Type B pancreatic cell (in vitro differentiated cells): ENCODE measurements around the gene MTCH2. TPM values are rescaled to one million over a fixed set of nuclear protein-coding genes. Genes with fewer than 3 reads are reported as not detected.

Experiments
- DNase-seq: peaks from one replicate; pipeline ENCODE4 v3.0.0; 2021; ENCODE audit warnings: mixed read lengths; ENCODE audit not compliant: unreplicated experiment; ENCODE audit errors: extremely low spot score
- H3K27ac Mint-ChIP-seq: 2 replicates; pipeline ENCODE4 v1.8.0; 2021; ENCODE audit warnings: mild to moderate bottlenecking, mixed read lengths
- H3K27me3 Mint-ChIP-seq: 2 replicates; pipeline ENCODE4 v1.8.0; 2021; ENCODE audit warnings: mixed read lengths
- H3K36me3 Mint-ChIP-seq: 2 replicates; pipeline ENCODE4 v1.8.0; 2021; ENCODE audit warnings: mixed read lengths
- H3K4me1 Mint-ChIP-seq: one replicate; pipeline ENCODE4 v1.8.0; 2021; ENCODE audit warnings: mixed read lengths; ENCODE audit not compliant: unreplicated experiment
- H3K4me3 Mint-ChIP-seq: 2 replicates; pipeline ENCODE4 v1.8.0; 2021; ENCODE audit warnings: mild to moderate bottlenecking, mixed read lengths
- H3K9me3 Mint-ChIP-seq: 2 replicates; pipeline ENCODE4 v1.8.0; 2021; ENCODE audit warnings: mixed read lengths
- total RNA-seq: library from RNA; stranded (reverse); gene quantifications from 2 replicates; pipeline ENCODE4 v1.2.1, GENCODE V29; 2021; ENCODE audit warnings: low replicate concordance
- TF ChIP-seq, protein P1 (sequence below): fragments of 200-600 bp; sonication (generic); conservative IDR thresholded peaks from 2 replicates; pipeline ENCODE4 v1.5.0; 2021; ENCODE audit warnings: antibody characterized with exemption, mild to moderate bottlenecking

MTCH2 gene
- total RNA-seq, 1 donor from 2014 or later = 96.1 TPM

DNA sequence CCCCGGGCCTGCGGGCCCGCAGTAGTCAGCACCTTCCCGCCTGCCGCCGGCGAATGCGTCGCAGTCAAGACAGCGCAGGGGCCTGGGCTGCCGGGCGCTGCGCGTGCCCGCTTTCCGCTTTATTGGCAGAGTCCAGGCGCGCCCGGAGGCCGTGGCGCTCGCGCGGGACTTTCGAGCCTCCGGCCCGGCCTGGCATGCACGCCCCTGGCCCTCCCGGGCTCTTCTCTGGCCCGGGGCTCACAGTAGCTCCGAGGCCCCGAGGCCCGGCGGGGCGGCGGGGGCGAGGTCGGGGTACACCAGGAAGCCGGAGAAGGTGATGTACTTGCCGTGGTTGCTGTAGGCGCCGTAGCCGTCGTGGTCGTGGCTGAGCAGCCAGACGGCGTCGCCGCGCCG lies 52.8 kb downstream of the MTCH2 start:
- H3K4me1 Mint-ChIP-seq = peaks cover 12% of the 10 kb centered on the region
- no peak for DNase-seq
- peaks cover under 1% of the 10 kb centered on the region for H3K36me3 Mint-ChIP-seq
- no peaks in the 10 kb centered on the region for H3K9me3 Mint-ChIP-seq
- H3K4me3 Mint-ChIP-seq = no peak overlapping the region
- H3K27ac Mint-ChIP-seq = no peak overlapping the region
- TF ChIP-seq, protein P1, sequence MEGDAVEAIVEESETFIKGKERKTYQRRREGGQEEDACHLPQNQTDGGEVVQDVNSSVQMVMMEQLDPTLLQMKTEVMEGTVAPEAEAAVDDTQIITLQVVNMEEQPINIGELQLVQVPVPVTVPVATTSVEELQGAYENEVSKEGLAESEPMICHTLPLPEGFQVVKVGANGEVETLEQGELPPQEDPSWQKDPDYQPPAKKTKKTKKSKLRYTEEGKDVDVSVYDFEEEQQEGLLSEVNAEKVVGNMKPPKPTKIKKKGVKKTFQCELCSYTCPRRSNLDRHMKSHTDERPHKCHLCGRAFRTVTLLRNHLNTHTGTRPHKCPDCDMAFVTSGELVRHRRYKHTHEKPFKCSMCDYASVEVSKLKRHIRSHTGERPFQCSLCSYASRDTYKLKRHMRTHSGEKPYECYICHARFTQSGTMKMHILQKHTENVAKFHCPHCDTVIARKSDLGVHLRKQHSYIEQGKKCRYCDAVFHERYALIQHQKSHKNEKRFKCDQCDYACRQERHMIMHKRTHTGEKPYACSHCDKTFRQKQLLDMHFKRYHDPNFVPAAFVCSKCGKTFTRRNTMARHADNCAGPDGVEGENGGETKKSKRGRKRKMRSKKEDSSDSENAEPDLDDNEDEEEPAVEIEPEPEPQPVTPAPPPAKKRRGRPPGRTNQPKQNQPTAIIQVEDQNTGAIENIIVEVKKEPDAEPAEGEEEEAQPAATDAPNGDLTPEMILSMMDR = no peak
- peaks cover 25% of the 10 kb centered on the region for H3K27me3 Mint-ChIP-seq

DNA sequence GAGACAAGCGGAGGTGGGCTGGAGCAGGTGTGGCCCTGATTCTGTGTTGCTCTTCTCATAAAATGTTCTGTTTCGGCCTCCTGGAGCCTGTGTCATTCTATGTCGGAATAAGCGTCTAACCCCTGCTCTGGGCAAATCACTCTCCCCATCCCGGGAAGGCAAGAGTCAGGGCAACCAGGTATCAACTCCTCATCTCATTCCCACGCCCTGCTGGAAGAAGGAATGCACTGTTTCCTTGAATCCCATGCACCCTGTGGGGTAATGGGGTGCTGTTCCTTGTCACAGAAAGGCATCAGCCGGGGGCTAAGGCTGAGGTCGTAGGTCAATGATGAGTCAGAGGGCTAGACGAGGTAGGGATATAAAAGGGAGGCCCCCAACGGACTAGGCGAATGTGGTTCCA lies 53.2 kb downstream of the MTCH2 start:
- Mint-ChIP-seq H3K4me3 (no peak overlapping the region), H3K9me3 (no peaks in the 10 kb centered on the region), H3K27ac (no peak overlapping the region), H3K27me3 (peaks cover 22% of the 10 kb centered on the region), H3K36me3 (peaks cover 5% of the 10 kb centered on the region), H3K4me1 (peaks cover 9% of the 10 kb centered on the region)
- TF ChIP-seq, protein P1 = no peak
- DNase-seq = no peak

DNA sequence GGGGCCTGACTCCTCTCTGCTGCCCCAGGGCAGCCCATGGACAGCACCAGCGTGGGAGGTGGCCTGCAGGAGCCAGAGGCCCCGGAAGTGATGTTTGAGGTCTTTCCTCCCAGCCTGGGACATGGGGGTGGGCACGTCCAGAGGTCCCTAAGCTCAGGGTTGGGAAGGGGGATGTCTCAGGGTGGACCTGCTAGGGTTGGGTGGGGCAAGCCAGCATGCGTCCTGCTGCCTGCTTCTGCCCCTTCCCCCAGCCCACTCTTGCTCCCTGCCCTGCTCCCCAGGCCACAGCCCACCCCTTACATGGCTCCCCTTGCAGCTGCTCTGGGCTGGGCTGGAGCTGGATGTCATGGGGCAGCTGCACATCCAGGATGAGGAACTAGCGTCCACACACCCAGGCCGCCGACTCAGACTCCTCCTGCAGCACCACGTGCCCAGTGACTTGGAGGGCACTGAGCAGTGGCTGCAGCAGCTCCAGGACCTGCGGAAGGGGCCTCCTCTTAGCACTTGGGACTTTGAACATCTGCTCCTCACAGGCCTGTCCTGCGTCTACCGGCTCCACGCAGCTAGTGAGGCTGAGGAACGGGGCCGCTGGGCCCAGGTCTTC lies 54.5 kb downstream of the MTCH2 start:
- TF ChIP-seq, protein P1 = no peak
- Mint-ChIP-seq H3K9me3 (no peaks in the 10 kb centered on the region), H3K4me1 (peaks cover 9% of the 10 kb centered on the region), H3K27me3 (peaks cover 11% of the 10 kb centered on the region), H3K27ac (no peak overlapping the region), H3K4me3 (no peak overlapping the region), H3K36me3 (peaks cover 14% of the 10 kb centered on the region)
- no peak for DNase-seq

DNA sequence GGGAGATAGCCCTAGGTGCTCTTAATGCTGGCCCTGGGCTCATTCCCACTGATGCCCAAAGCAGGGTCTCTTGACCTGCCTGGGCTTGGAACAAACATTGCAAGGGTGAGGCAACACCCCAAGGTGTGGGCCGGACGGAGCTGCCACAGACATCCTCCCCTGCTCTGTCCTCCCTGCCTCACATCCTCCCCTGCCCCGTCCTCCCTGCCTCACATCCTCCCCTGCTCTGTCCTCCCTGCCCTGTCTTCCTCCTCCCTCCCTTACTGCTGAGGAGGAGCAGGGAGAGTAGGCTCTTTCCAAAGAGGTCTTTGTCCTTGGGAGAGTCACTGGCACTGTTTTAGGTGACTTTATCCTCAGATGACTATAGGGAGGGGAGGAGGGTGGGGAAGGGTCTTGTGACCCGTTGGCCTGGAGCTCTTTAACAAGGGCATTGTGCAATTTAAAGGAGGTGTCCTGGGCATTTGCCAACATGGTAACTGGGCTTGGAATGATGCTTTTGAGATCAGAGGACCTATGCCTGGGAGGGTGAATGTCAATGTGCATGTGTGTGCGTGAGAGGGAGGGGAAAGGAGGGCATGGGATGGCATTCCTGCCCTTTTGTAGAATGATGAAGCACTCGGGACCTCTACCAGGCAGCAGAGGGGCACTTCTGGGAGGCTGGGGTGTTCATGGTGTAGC lies 55.2 kb downstream of the MTCH2 start:
- no peaks in the 10 kb centered on the region for H3K9me3 Mint-ChIP-seq
- peaks cover 17% of the 10 kb centered on the region for H3K36me3 Mint-ChIP-seq
- no peak overlapping the region for H3K4me3 Mint-ChIP-seq
- peaks cover 4% of the 10 kb centered on the region for H3K27me3 Mint-ChIP-seq
- no peak for DNase-seq
- no peak overlapping the region for H3K27ac Mint-ChIP-seq
- TF ChIP-seq, protein P1 = no peak
- H3K4me1 Mint-ChIP-seq = peaks cover 9% of the 10 kb centered on the region

DNA sequence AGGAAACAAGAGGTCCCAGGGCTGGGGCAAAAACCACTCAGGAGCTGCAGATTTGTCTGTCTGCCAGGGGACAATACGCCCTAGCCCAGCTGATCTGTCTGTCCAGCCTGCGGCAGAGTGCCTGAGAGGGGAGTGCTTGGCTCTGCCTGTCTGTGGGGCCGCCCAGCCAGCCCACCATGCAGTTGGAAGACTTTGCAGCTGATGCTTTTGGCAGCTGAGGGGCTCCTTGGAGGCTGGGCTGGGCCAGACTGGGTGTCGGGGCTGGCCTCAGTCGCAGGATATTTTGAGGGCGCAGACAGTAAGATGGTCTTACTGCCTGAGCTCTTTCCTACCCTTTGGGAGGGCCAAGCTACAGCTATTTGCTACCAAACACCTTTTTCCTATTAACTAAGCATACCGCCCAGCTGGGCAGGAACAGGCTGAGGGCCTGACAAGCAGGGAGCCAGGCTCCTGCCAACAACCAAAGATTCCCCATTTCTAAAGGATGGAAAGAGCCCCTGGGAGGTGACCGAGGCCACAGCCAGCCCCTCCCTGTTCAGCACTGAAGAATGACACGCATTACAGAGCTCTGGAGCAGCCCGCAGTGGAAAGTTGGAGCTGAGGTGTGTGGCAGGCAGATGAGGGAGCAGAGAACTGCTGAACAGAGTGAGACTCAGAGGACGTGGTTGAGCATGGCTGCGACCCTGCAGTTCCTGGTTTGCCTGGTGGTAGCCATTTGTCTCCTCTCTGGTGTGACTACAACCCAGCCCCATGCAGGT lies 56.1 kb downstream of the MTCH2 start, which contains the start of gene FAM180B:
Gene FAM180B, plus strand, starts transcription at position 581 of the 758 bp plus-strand sequence. Its CDS starts 91 bp downstream, at position 672.
- peaks cover 5% of the 10 kb centered on the region for H3K4me1 Mint-ChIP-seq
- no peaks in the 10 kb centered on the region for H3K9me3 Mint-ChIP-seq
- H3K36me3 Mint-ChIP-seq = peaks cover 22% of the 10 kb centered on the region
- H3K27ac Mint-ChIP-seq = peak within 1 kb of the TSS; percentile 24
- H3K27me3 Mint-ChIP-seq = no peaks in the 10 kb centered on the region
- TF ChIP-seq, protein P1 = no peak
- H3K4me3 Mint-ChIP-seq = no peak within 1 kb of the TSS
- no peak for DNase-seq
